Activated CD4-positive, CD25-positive, alpha-beta regulatory T cell treated with anti-CD3 and anti-CD28 coated beads, Interleukin-2, amount 50 U/mL, for 24 hours (primary cell): ENCODE results near the gene TCF12.
"Not testable (repeated sequence)": the region's sequence is repeated elsewhere in the genome, so short reads cannot be mapped to it uniquely, and the experiment has no call there.

Source experiments
- ATAC-seq, 2 donors: fragments of 150-1000 bp; cut with Tn5 transposase; one replicate each; pipeline ENCODE4 v1.10.0; 2021; ENCODE audit warnings: mild to moderate bottlenecking in 1 of 2, moderate library complexity in 1 of 2

The TCF12 gene

GRCh38 chr15:57144448-57144847 lies 226.0 kb downstream of the TCF12 start:
- no peak for ATAC-seq

GRCh38 chr15:57146506-57147201 lies 228.2 kb downstream of the TCF12 start:
- ATAC-seq, result no peak

GRCh38 chr15:57147621-57148020 lies 229.2 kb downstream of the TCF12 start:
- no peak for ATAC-seq

- ATAC-seq, result no peak
Measured at GRCh38 chr15:57148262-57148661, 229.8 kb downstream of the TCF12 start.

GRCh38 chr15:57149196-57149595 lies 230.8 kb downstream of the TCF12 start:
- no peak for ATAC-seq

GRCh38 chr15:57150066-57150865 lies 231.8 kb downstream of the TCF12 start:
- no peak for ATAC-seq

- ATAC-seq, result not testable (repeated sequence)
Measured at GRCh38 chr15:57150866-57151203, 232.4 kb downstream of the TCF12 start.

- ATAC-seq, result no peak
Measured at GRCh38 chr15:57152133-57152532, 233.7 kb downstream of the TCF12 start.

GRCh38 chr15:57152666-57153539 lies 234.5 kb downstream of the TCF12 start:
- ATAC-seq, result peak; percentile 77 to 86

GRCh38 chr15:57156210-57156884 lies 237.9 kb downstream of the TCF12 start:
- no peak for ATAC-seq

- no peak for ATAC-seq
Measured at GRCh38 chr15:57158589-57158988, 240.1 kb downstream of the TCF12 start.

- no peak for ATAC-seq
Measured at GRCh38 chr15:57158997-57159668, 240.7 kb downstream of the TCF12 start.

- ATAC-seq, result no peak
Measured at GRCh38 chr15:57159767-57160166, 241.3 kb downstream of the TCF12 start.

GRCh38 chr15:57160823-57161560 lies 242.5 kb downstream of the TCF12 start:
- ATAC-seq, result no peak

- not testable (repeated sequence) for ATAC-seq
Measured at GRCh38 chr15:57164251-57164650, 245.8 kb downstream of the TCF12 start.

- ATAC-seq, result peak; percentile 55 to 60
Measured at GRCh38 chr15:57165992-57166391, 247.5 kb downstream of the TCF12 start.

- ATAC-seq, result no peak
Measured at GRCh38 chr15:57167821-57168395, 249.5 kb downstream of the TCF12 start.

GRCh38 chr15:57169643-57170042 lies 251.2 kb downstream of the TCF12 start:
- no peak for ATAC-seq

- ATAC-seq, result peak in 1 of 2 donors; percentile 20
Measured at GRCh38 chr15:57171426-57171825, 253.0 kb downstream of the TCF12 start.

- ATAC-seq, result no peak
Measured at GRCh38 chr15:57172925-57173324, 254.5 kb downstream of the TCF12 start.

GRCh38 chr15:57183041-57183440 lies 264.6 kb downstream of the TCF12 start:
- ATAC-seq, result no peak
